Thyroid gland (tissue), 4 donors: ENCODE data around the gene NR2C2.

Source experiments
- POLR2A ChIP-seq, 2 donors: fragments of 450-650 bp; IDR thresholded peaks; one replicate each; pipeline ENCODE4 v1.6.1; 2017; ENCODE audit warnings: antibody characterized with exemption in 2 of 2, mild to moderate bottlenecking in 2 of 2, moderate library complexity in 1 of 2
- TF ChIP-seq, protein P1 (sequence below), 6 experiments: fragments of 200-600 bp in 3 of 6; fragments of 450-650 bp in 3 of 6; sonication (generic) in 3 of 6; IDR thresholded peaks; one replicate each; pipeline ENCODE4 v1.5.1; 2016 to 2019; ENCODE audit warnings: antibody characterized with exemption in 6 of 6, mild to moderate bottlenecking in 2 of 6, inconsistent platforms in 1 of 6, moderate library complexity in 1 of 6

DNA sequence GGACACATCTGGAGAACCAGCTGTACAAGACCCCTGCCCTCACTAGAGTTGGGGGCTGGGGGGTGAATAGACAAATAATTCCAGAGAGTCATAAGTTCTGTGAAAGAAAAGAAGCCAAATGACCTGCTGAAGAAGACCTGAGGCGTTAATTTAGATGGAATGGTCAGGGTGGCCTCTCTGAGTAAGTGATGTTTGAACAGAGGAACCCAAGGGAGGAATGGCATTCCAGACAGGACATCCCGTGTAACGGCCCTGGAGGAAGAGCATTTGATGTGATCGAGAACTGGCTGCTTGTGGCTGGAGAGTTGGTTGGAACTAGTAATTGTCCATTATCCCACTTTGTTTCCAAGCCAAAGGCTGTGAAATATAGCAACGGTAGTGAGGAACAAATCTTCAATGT lies 1.7 kb downstream of the NR2C2 start:
- TF ChIP-seq, protein P1, sequence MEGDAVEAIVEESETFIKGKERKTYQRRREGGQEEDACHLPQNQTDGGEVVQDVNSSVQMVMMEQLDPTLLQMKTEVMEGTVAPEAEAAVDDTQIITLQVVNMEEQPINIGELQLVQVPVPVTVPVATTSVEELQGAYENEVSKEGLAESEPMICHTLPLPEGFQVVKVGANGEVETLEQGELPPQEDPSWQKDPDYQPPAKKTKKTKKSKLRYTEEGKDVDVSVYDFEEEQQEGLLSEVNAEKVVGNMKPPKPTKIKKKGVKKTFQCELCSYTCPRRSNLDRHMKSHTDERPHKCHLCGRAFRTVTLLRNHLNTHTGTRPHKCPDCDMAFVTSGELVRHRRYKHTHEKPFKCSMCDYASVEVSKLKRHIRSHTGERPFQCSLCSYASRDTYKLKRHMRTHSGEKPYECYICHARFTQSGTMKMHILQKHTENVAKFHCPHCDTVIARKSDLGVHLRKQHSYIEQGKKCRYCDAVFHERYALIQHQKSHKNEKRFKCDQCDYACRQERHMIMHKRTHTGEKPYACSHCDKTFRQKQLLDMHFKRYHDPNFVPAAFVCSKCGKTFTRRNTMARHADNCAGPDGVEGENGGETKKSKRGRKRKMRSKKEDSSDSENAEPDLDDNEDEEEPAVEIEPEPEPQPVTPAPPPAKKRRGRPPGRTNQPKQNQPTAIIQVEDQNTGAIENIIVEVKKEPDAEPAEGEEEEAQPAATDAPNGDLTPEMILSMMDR (IDR thresholded peaks at IDR 0.05), result no peak
- TF ChIP-seq POLR2A (IDR thresholded peaks at IDR 0.05), result no peak
